GM12872 (cell line): Measurements from ENCODE around the gene CDH20.

Experiments
- CTCF ChIP-seq: IDR thresholded peaks from 3 replicates; pipeline ENCODE4 v1.5.1; 2011; ENCODE audit warnings: low read depth, mild to moderate bottlenecking, low read length, moderate library complexity; ENCODE audit not compliant: insufficient read depth

Gene CDH20

DNA sequence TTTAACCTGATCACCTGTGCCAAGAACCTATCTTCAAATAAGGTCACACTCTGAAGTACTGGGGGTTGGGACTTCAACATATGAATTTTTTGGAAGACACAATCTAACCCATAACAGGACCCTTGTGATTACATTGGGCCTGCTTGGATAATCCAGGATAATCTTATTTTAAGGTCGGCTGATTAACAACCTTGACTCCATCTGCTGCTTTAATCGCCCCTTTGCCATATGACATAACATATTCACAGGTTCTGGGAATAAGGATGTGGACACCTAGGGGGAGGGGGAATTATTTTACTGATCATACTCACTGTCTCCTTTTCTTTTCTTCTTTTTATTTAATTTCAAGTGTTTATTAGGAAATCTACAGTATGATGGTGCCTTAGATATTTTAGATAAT lies 34.8 kb downstream of the CDH20 start:
- no peak for TF ChIP-seq CTCF

DNA sequence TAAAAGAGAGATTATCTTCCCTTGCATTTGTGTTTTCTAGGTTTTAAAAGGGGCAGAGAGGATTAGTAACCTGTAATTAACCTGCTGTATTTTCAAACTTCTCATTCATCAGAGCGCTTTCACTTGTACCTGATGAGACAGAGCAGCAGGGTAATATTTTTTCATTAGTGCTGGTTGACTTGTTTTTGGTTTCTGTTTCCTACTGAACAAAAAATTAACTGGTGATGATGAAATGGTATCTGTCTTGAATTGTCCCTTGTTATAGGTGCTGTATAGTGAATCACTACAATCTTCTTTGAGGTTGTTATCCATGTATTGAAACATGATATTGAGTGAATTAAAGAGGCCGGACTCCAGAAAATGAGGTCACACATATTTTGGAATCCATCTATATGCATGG lies 37.9 kb downstream of the CDH20 start:
- no peak for TF ChIP-seq CTCF

GRCh38 chr18:61379827-61380226 lies 46.6 kb downstream of the CDH20 start:
- TF ChIP-seq CTCF, result no peak

GRCh38 chr18:61388010-61388409 lies 54.8 kb downstream of the CDH20 start:
- TF ChIP-seq CTCF, result no peak

- TF ChIP-seq CTCF, result no peak
Observed at GRCh38 chr18:61394983-61395382, 61.8 kb downstream of the CDH20 start.

DNA sequence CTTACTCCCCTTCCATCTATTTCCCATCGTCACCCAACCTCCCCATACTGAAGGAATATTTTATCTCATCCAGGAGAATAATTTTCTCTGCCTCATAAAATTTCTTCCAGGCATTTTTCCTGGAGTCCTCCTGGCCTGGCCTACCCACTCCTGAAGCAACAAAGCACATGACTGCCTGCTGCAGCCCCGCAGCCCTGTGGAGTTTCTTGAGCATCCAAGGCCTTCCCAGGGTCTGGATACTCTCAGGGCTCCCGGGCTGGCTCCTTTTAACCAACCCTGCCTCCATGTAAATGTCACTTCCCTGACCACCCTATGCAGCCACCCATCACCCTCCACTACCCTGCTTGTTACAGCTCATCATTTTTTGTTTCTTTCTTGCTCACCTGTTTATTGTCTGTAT lies 64.0 kb downstream of the CDH20 start:
- TF ChIP-seq CTCF, result no peak

- TF ChIP-seq CTCF, result no peak
Observed at GRCh38 chr18:61398961-61399705, 65.9 kb downstream of the CDH20 start.
